NCI-H187 (cell line): ENCODE data around the gene COL5A3.

Experiments used
- DNase-seq, 2 experiments: peaks; one replicate each; lab custom pipeline; 2025; lab: John Stamatoyannopoulos, UW

COL5A3 gene

DNA sequence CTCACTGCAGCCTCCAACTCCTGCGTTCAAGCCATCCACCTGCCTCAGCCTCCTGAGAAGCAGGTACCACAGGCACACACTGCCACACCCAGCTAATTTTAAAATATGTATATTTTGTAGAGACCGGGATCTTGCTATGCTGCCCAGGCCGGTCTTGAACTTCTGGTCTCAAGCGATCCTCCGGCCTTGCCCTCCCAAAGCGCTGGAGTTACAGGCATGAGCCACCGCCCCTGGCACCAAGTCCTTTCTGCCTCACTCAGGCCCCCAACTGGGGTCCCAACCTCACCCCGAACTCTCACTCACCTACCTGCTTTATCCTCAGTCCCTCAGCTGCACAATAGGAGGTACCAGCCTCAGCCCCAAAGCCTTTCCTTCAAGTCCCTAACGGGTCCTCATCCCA, 635 bp upstream of the COL5A3 start:
- DNase-seq: no peak

- DNase-seq: no peak
Observed at GRCh38 chr19:10009714-10010224, 535 bp downstream of the COL5A3 start.

GRCh38 chr19:10008184-10008765, 2.0 kb downstream of the COL5A3 start:
- DNase-seq: no peak

GRCh38 chr19:10007371-10008183, 2.7 kb downstream of the COL5A3 start:
- no peak for DNase-seq

- DNase-seq: no peak
Observed at GRCh38 chr19:10006752-10007323, 3.5 kb downstream of the COL5A3 start.

DNA sequence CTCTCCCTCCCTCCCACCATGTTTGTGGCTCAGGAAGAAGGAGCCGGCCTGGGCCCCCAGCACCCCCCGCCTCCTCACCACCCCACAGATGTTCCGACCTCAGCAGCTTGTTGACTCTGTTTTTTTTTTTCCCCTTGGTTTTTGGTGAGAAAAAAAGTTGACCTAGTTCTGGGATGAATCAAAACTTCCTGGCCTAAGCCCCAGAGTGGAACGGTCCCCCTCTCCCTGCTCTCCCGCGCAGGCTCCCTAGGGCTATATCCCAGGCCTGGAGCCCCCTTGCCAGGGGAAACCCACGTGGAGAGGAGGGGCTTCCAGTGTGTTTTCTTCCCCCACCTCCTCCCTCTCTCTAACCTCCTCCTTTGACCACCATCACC, 4.0 kb downstream of the COL5A3 start:
- DNase-seq: no peak

- no peak for DNase-seq
Observed at GRCh38 chr19:10005632-10006334, 4.5 kb downstream of the COL5A3 start.

DNA sequence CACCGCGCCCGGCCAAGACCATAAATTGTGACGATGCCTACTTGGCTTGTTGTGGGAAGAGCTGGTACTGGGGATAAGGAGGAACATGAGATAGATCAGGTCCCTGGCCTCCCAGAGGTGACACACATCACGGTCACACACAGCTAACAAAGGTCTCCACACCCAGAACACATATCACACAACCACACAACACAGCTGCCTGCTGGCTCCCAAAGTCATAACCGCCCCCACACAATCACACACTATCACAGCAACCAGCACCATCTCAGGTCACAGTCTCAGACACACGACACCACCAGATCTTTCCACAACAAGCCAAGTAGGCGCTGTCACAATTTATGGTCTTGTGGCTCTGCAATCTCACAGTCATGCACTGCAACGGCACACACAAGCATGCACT, 5.7 kb downstream of the COL5A3 start:
- no peak for DNase-seq

GRCh38 chr19:10003271-10003670, 7.0 kb downstream of the COL5A3 start:
- DNase-seq: no peak

DNA sequence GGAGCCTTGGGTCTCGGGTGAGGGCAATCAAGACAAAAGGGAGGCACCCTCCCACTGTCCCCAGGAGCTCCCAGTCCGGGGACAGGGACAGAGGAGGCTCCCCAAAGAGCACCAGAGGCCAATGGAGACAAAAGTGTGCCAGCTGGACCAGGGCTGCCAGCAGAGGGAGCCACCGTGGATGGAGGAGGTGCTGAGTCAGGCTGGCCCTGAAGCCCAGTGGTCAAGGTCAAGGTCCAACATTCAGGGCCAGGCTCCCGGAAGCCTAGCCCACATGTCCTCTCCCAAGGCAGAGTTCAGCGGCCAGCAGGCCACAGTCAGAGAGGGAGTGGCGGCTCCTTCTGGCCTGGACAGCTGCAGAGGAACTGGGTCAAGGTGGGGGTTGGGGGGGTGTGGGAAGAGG, 8.4 kb downstream of the COL5A3 start:
- no peak for DNase-seq

DNA sequence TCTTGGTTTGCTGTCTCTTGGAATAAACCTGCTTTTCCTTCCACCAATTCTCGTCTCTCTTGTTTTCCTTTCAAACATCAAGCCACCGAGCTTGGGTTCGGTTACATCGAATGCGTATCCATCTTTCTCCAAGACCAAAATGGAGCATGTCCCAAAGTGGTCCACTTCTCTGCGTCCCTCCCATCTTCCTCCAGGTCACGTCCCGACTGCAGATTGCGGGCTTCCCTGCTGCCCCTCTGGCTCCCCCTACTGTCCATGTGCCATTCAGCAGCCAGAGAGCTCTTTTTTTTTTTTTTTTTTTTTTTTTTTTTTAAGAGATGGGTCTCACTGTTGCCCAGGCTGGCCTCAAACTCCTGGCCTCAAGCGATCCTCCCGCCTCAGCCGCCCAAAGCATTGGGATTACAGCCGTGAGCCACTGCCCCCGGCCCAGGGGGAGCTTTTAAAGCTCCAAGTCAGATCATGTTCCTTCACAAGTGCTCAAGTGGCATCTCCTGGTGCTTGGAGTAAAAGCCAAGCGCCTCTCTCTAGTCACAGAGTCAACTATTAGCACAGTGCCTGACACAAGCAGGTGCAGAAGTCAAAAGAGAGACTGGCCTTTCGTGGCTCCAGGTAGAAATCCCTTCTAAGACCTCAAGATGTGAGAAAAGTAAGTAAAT, 10.0 kb downstream of the COL5A3 start:
- peak in 1 of 2 experiments; percentile 2 for DNase-seq

- DNase-seq: no peak
Observed at GRCh38 chr19:9996541-9996940, 13.8 kb downstream of the COL5A3 start.

GRCh38 chr19:9995999-9996398, 14.3 kb downstream of the COL5A3 start:
- no peak for DNase-seq

DNA sequence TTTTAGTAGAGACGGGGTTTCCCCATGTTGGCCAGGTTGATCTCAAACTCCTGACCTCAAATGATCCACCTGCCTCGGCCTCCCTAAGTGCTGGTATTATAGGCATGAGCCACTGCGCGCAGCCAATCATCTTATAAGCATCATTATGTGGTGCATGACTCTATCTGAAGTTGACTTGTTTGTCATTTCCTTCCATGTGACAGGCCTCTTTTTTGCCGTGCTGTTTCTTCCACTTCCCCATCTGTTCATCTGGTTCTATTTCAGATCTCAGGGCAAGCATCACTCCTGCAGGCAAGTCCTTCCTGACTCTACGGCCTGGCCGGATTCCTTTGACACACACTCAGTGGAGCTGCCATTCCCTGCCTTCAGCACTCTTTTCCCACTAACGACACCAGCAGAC, 15.2 kb downstream of the COL5A3 start:
- DNase-seq: no peak

DNA sequence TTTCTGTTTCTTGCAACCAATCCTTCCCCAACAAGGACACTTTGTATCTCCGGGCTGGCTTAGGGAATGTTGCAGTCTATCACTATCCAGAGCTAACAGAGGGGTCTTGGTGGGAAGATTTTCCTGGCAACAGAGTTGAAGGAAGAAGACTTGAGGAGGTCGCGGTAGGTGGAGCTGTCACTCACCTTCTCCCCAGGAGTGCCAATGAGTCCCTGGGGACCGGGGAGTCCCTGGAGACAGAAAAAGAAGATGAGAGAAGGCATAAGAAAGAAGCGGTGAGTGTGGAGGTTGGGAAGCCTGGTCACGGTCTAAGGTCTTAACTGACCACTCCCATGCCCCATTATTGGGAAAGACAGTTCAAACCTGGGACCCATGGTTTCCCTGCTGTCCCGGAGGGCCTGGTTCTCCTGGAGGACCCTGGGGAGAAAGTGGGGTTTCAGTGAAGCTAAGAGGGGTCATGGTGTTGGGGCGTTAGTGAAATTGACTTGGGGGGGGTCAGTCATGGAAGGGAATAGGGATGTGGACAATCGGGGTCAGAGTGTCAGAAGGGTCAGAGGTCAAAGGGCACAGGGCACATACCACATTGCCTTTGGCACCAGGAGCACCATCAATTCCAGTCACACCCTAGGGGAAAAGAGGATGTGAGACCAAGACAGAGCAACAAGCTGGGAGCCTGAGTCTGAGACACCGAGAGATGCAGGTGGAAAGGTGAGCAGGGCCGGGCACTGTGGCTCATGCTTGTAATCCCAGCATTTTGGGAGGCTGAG, 18.7 kb downstream of the COL5A3 start:
- DNase-seq: no peak

DNA sequence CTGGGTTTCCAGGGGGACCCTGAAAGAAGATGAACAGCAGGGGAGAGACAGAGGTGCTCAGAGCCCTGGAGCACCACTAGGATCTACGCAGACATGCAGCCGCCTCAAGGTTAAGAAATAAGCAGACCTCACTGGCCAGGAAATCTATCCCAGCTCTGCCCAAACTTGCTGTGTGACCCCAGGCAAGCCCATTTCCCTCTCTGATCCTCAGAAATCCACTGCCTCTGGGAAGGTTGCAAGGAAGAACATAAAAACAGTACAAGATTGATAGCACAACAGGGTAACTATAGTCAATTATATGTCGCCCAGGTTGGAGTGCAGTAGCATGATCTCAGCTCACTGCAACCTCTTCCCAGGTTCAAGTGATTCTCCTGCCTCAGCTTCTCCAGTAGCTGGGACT, 20.8 kb downstream of the COL5A3 start:
- no peak for DNase-seq

GRCh38 chr19:9986787-9987281, 23.5 kb downstream of the COL5A3 start:
- DNase-seq: no peak

DNA sequence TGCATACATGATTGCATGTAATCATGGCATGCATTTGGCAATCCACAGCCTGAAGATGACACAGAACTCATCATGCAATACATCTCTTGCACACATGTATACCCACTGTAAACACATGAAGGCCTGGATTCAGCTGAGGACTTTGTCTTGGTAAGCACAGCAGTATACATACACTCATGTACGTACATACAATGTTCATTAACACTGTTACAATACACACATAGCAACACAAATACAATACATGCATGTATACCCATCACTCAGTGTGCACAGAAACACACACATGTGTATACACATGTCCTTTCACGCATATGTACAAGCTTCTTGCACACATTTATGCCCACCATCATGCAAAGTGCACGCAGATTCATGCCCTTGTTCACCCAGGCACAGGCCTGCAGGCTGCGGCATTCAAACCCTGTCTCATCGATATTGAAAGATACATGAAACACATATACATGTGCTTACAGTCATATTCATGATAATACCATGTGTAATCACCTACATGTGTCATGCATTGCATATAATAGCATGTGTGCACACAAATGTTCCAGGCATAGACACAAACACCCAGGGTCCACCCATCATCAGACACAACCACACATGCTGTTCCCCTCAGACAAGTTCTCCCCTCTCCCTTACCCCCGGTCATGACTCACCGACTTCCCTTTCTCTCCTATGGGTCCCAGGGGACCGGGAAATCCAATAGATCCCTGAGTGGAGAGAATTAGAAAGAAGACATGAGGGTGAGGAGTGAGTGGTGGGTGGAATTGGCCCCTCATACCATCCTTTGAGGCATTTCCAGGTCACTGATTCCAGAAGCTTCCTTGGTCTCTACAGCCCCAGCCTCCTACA, 28.7 kb downstream of the COL5A3 start:
- no peak for DNase-seq

DNA sequence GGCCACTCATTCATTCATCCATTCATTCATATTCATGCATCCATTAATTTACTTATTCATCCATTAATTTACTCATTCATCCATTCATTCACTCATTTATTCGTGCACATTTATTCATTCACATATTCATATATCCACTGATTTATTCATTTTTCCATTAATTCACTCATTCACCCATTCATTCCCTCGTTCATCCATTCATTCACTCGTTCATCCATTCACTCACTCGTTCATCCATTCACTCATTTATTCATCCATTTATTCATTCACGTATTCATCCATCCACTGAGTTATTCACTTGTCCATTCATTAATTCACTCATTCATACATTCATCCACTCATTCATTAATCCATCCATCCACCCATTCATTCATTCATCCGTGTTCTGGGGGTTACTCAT, 38.2 kb downstream of the COL5A3 start:
- DNase-seq: no peak
